ENCODE measurements around the gene FUT1.

FUT1 gene

DNA sequence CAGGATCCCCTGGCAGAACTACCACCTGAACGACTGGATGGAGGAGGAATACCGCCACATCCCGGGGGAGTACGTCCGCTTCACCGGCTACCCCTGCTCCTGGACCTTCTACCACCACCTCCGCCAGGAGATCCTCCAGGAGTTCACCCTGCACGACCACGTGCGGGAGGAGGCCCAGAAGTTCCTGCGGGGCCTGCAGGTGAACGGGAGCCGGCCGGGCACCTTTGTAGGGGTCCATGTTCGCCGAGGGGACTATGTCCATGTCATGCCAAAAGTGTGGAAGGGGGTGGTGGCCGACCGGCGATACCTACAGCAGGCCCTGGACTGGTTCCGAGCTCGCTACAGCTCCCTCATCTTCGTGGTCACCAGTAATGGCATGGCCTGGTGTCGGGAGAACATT lies 49.1 kb downstream of the FUT1 start:
- no peak for DNase-seq (ENCODE audit: low read depth, low spot score)
- H3K4me3 ChIP-seq (ENCODE audit: low read length), result no peak overlapping the region

GRCh38 chr19:48702701-48703100 lies 49.7 kb downstream of the FUT1 start:
- no peak for DNase-seq (ENCODE audit: low read depth, low spot score)
- no peak overlapping the region for H3K4me3 ChIP-seq (ENCODE audit: low read length)

DNA sequence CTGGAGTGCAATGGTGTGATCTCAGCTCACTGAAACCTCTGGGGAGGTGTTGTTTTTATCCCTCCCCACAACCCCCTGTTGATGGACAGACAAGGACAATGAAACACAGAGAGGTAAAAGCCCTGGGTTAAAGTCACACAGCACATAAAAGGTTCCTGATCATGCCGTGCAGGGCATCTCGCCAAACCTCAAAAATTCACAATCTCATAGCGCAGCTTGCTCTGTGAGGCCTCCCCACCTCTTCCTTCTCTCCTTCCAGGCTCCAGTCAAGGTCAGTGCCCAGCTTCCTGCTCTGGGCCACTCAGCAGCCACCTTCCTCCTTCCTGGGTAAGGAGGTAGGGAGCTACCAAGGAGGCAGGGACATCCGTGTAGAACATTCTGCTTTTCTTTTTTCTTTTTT lies 54.4 kb downstream of the FUT1 start:
- peak; percentile 58 for DNase-seq (ENCODE audit: low read depth, low spot score)
- H3K4me3 ChIP-seq (ENCODE audit: low read length), result no peak overlapping the region
